ENCODE measurements around the gene TBC1D10A.

TBC1D10A gene

GRCh38 chr22:30312053-30312452, 14.7 kb downstream of the TBC1D10A start:
- Histone ChIP-seq H3K27ac (peak overlapping the region; percentile 88), H3K79me2 (ENCODE audit: insufficient read depth, low read depth) (peaks cover 53% of the 10 kb centered on the region; the same call in 1 of the 2 replicates), H3K4me1 (ENCODE audit: low read depth, poor library complexity, severe bottlenecking) (peaks cover 94% of the 10 kb centered on the region), H3K4me2 (peak overlapping the region; percentile 95; the same call in 1 of the 2 replicates), H3K36me3 (ENCODE audit: insufficient read depth) (no peaks in the 10 kb centered on the region), H3K9ac (no peak overlapping the region), H3K4me3 (IDR thresholded peaks at IDR 0.05; ENCODE audit: insufficient read depth, low read depth, low read length) (no peak overlapping the region), H4K20me1 (ENCODE audit: insufficient read depth) (no peaks in the 10 kb centered on the region), H2AFZ (ENCODE audit: low read depth) (no peak overlapping the region), H3K27me3 (ENCODE audit: insufficient read depth, low read depth) (no peaks in the 10 kb centered on the region)
- no peak for TF ChIP-seq CTCF (conservative IDR thresholded peaks at IDR 0.05; ENCODE audit: low read depth, low read length)

GRCh38 chr22:30310881-30311771, 15.6 kb downstream of the TBC1D10A start:
- no peaks in the 10 kb centered on the region for H3K36me3 ChIP-seq (ENCODE audit: insufficient read depth)
- H3K4me3 ChIP-seq (IDR thresholded peaks at IDR 0.05; ENCODE audit: insufficient read depth, low read depth, low read length), result no peak overlapping the region
- peaks cover 97% of the 10 kb centered on the region for H3K4me1 ChIP-seq (ENCODE audit: low read depth, poor library complexity, severe bottlenecking)
- no peaks in the 10 kb centered on the region for H3K27me3 ChIP-seq (ENCODE audit: insufficient read depth, low read depth)
- H3K9ac ChIP-seq, result peak overlapping the region; percentile 33; the same call in 1 of the 2 replicates
- H3K79me2 ChIP-seq (ENCODE audit: insufficient read depth, low read depth), result peaks cover 60% of the 10 kb centered on the region; the same call in 1 of the 2 replicates
- H3K27ac ChIP-seq, result peak overlapping the region; percentile 88
- peak overlapping the region; percentile 95 for H3K4me2 ChIP-seq
- TF ChIP-seq CTCF (conservative IDR thresholded peaks at IDR 0.05; ENCODE audit: low read depth, low read length), result no peak
- H4K20me1 ChIP-seq (ENCODE audit: insufficient read depth), result no peaks in the 10 kb centered on the region
- H2AFZ ChIP-seq (ENCODE audit: low read depth), result no peak overlapping the region

- H3K27me3 ChIP-seq (ENCODE audit: insufficient read depth, low read depth), result no peaks in the 10 kb centered on the region
- no peaks in the 10 kb centered on the region for H3K36me3 ChIP-seq (ENCODE audit: insufficient read depth)
- peak overlapping the region; percentile 95 for H3K4me2 ChIP-seq
- TF ChIP-seq CTCF (conservative IDR thresholded peaks at IDR 0.05; ENCODE audit: low read depth, low read length), result no peak
- no peak overlapping the region for H3K4me3 ChIP-seq (IDR thresholded peaks at IDR 0.05; ENCODE audit: insufficient read depth, low read depth, low read length)
- peak overlapping the region; percentile 33; the same call in 1 of the 2 replicates for H3K9ac ChIP-seq
- no peaks in the 10 kb centered on the region for H4K20me1 ChIP-seq (ENCODE audit: insufficient read depth)
- no peak overlapping the region for H2AFZ ChIP-seq (ENCODE audit: low read depth)
- H3K4me1 ChIP-seq (ENCODE audit: low read depth, poor library complexity, severe bottlenecking), result peaks cover 97% of the 10 kb centered on the region
- peaks cover 50% of the 10 kb centered on the region; the same call in 1 of the 2 replicates for H3K79me2 ChIP-seq (ENCODE audit: insufficient read depth, low read depth)
- H3K27ac ChIP-seq, result peak overlapping the region; percentile 88
Observed at GRCh38 chr22:30309951-30310741, 16.6 kb downstream of the TBC1D10A start.

- peaks cover 94% of the 10 kb centered on the region for H3K4me1 ChIP-seq (ENCODE audit: low read depth, poor library complexity, severe bottlenecking)
- peaks cover 37% of the 10 kb centered on the region; the same call in 1 of the 2 replicates for H3K79me2 ChIP-seq (ENCODE audit: insufficient read depth, low read depth)
- no peak overlapping the region for H3K4me3 ChIP-seq (IDR thresholded peaks at IDR 0.05; ENCODE audit: insufficient read depth, low read depth, low read length)
- TF ChIP-seq CTCF (conservative IDR thresholded peaks at IDR 0.05; ENCODE audit: low read depth, low read length), result no peak
- peak overlapping the region; percentile 95 for H3K4me2 ChIP-seq
- H3K27me3 ChIP-seq (ENCODE audit: insufficient read depth, low read depth), result no peaks in the 10 kb centered on the region
- H4K20me1 ChIP-seq (ENCODE audit: insufficient read depth), result no peaks in the 10 kb centered on the region
- H3K9ac ChIP-seq, result peak overlapping the region; percentile 26; the same call in 1 of the 2 replicates
- no peaks in the 10 kb centered on the region for H3K36me3 ChIP-seq (ENCODE audit: insufficient read depth)
- H3K27ac ChIP-seq, result peak overlapping the region; percentile 88
- H2AFZ ChIP-seq (ENCODE audit: low read depth), result no peak overlapping the region
Observed at GRCh38 chr22:30308518-30309230, 18.1 kb downstream of the TBC1D10A start.

Measured in KMS-11 (cell line).